ENCODE results near the gene FBXL7. TPM values are rescaled to one million over a fixed set of nuclear protein-coding genes. Genes with fewer than 3 reads are reported as not detected.

Gene FBXL7
- total and polyA plus RNA-seq, 2 of the 8 experiments (the other 6 are each of a cell fraction or from before 2014, with no cell fraction given): 17.7 to 17.8 TPM

DNA sequence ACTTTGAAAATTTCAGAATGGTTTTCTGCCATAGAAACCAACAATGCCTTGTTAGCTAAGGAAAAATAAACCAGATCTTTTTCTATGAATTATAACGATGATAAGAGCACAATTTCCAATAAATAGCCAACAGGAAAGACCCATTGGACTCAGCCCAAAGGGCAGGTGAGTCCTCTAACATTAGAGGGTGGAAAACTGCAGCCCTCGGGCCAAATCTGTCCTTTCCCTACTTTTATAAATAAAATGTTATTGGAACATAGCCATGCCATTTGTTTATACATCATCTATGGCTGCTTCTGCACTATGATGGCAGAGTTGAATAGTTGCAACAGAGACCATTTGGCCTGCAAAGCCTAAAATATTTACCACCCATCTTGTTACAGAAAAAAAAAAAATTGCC lies 296.1 kb downstream of the FBXL7 start:
- no peak overlapping the region; a peak in 1 of 4 replicates for H3K4me2 ChIP-seq (ENCODE audit: insufficient read depth in 1 of 2, low read depth in 2 of 2, low read length in 2 of 2)
- no peaks in the 10 kb centered on the region for H3K27me3 ChIP-seq (replicated peaks in 1 of 4; ENCODE audit: control insufficient read depth in 3 of 4, extremely low read depth in 1 of 4, insufficient read depth in 3 of 4, low read length in 3 of 4)
- no peaks in the 10 kb centered on the region for H3K79me1 ChIP-seq (ENCODE audit: low read depth, low read length)
- H3K79me2 ChIP-seq (ENCODE audit: control insufficient read depth in 1 of 2, insufficient read depth in 2 of 2, low read length in 2 of 2): 0 out of 4 replicates have a peak, but pooled peaks cover 0 to 4% of the 10 kb centered on the region in 2 experiments
- H3K4ac ChIP-seq (replicated peaks; ENCODE audit: insufficient read length, low read depth, low read length): no peak overlapping the region
- no peak overlapping the region for H2BK12ac ChIP-seq (ENCODE audit: low read depth, low read length)
- H3K14ac ChIP-seq (ENCODE audit: insufficient read length): no peak overlapping the region
- no peak overlapping the region for H3K9ac ChIP-seq (replicated peaks in 1 of 4; ENCODE audit: extremely low read depth in 1 of 4, low read depth in 3 of 4, low read length in 3 of 4)
- no peaks in the 10 kb centered on the region for H4K20me1 ChIP-seq (replicated peaks in 1 of 2; ENCODE audit: control insufficient read depth in 1 of 2, insufficient read depth in 2 of 2, low read length in 2 of 2)
- 100% methylated on average over 2 of the region's 2 CpGs; no CpG with 5 or more reads in 1 of the 2 experiments for WGBS, 2 experiments (ENCODE audit: extremely low coverage in 1 of 2, insufficient coverage in 1 of 2, insufficient read length in 1 of 2, insufficient replicate concordance in 2 of 2, low coverage in 1 of 2, low lambda C conversion rate in 2 of 2, missing lambda C conversion rate in 1 of 2)
- H3K18ac ChIP-seq (ENCODE audit: extremely low read depth, low read length): no peak overlapping the region
- POLR2A ChIA-PET (ENCODE audit: partially characterized antibody): no interaction called here
- no peak overlapping the region for H2BK120ac ChIP-seq (replicated peaks; ENCODE audit: low read depth, low read length)
- H3K36me3 ChIP-seq (ENCODE audit: control insufficient read depth in 2 of 4, insufficient read depth in 4 of 4, low read length in 3 of 4): no peaks in the 10 kb centered on the region
- peaks cover 0 to 13% (median 8%) of the 10 kb centered on the region in 4 experiments; a peak in 3 of 7 replicates for H3K4me1 ChIP-seq (replicated peaks in 1 of 4; ENCODE audit: control insufficient read depth in 3 of 4, insufficient read depth in 4 of 4, low read length in 3 of 4)
- no peak overlapping the region for H2BK15ac ChIP-seq (ENCODE audit: low read length)
- H2AFZ ChIP-seq (ENCODE audit: low read length): no peak overlapping the region
- H2BK5ac ChIP-seq (ENCODE audit: low read depth, low read length): no peak overlapping the region
- no peak for FAIRE-seq
- H3K4me3 ChIP-seq (ENCODE audit: extremely low read depth in 1 of 4, insufficient read depth in 2 of 4, low read depth in 3 of 4, low read length in 4 of 4): peak overlapping the region in 1 of 4 experiments; percentile 30; a peak in 1 of 8 replicates
- no peaks in the 10 kb centered on the region for H3K23me2 ChIP-seq (ENCODE audit: low read depth, low read length)
- CTCF ChIA-PET (ENCODE audit: partially characterized antibody): interaction anchor here (2.2 to 2.5 kb wide), 2 partner anchors 25 to 28 kb away, joined by 7 to 9 read pairs; no protein-coding TSS in a partner anchor
- H4K5ac ChIP-seq (ENCODE audit: insufficient read length, low read depth, low read length): no peak overlapping the region
- DNase-seq (ENCODE audit: low read depth in 1 of 2, low spot score in 2 of 2): no peak
- TF ChIP-seq JUND (IDR thresholded peaks at IDR 0.05; ENCODE audit: low read length) (no peak), KDM1A (IDR thresholded peaks at IDR 0.05; ENCODE audit: borderline replicate concordance, low read length) (no peak), SIN3A (conservative IDR thresholded peaks at IDR 0.05 in 1 of 2, IDR thresholded peaks at IDR 0.05 in 1 of 2; ENCODE audit: low read depth in 1 of 2, low read length in 2 of 2) (no peak), BCL11A (IDR thresholded peaks at IDR 0.05; ENCODE audit: low read depth in 2 of 2, low read length in 2 of 2) (no peak), TAF1 (IDR thresholded peaks at IDR 0.05; ENCODE audit: low read depth, low read length) (no peak), RNF2 (IDR thresholded peaks at IDR 0.05; ENCODE audit: borderline replicate concordance, low read depth, low read length, missing control alignments, poor library complexity, severe bottlenecking) (no peak), KDM4A (IDR thresholded peaks at IDR 0.05; ENCODE audit: low read depth, low read length, severe bottlenecking) (no peak), TAF7 (optimal IDR thresholded peaks at IDR 0.05; ENCODE audit: borderline replicate concordance, low read depth, low read length) (no peak), NANOG (IDR thresholded peaks at IDR 0.05; ENCODE audit: insufficient read depth, low read depth, low read length, poor library complexity, severe bottlenecking) (no peak), RBBP5 (IDR thresholded peaks at IDR 0.05; ENCODE audit: borderline replicate concordance, low read depth, low read length) (no peak), BACH1 (IDR thresholded peaks at IDR 0.05; ENCODE audit: low read length) (no peak), KDM5A (IDR thresholded peaks at IDR 0.05; ENCODE audit: low read length) (no peak), JUN (IDR thresholded peaks at IDR 0.05; ENCODE audit: low read depth, low read length) (no peak), PHF8 (conservative IDR thresholded peaks at IDR 0.05; ENCODE audit: low read depth, low read length) (no peak)
- H4K91ac ChIP-seq (replicated peaks; ENCODE audit: insufficient read length, low read length): no peak overlapping the region
- no peak overlapping the region for H2BK20ac ChIP-seq (ENCODE audit: low read length)
- H3K9me3 ChIP-seq (ENCODE audit: insufficient read depth in 2 of 2, low read depth in 1 of 2, low read length in 1 of 2): no peaks in the 10 kb centered on the region
- no peak overlapping the region for H3K23ac ChIP-seq (ENCODE audit: insufficient read length)
- no peak overlapping the region for H2AK5ac ChIP-seq (ENCODE audit: low read depth, low read length)
- H3K56ac ChIP-seq (replicated peaks; ENCODE audit: insufficient read length, low read depth, low read length): no peak overlapping the region
- no peak overlapping the region for H3K27ac ChIP-seq (ENCODE audit: low read depth, low read length)
- no peak overlapping the region for H4K8ac ChIP-seq (ENCODE audit: extremely low read depth, insufficient read depth, low read length)

Measured in H1 (cell line).